Activated T-helper 9 cell treated with anti-CD3 and anti-CD28 coated beads, Interleukin-2, amount 50 U/mL, for 16 hours (primary cell): ENCODE results near the gene NEDD4L.

Experiments used
- DNase-seq: peaks from one replicate; pipeline ENCODE4 v3.0.0-alpha.2; 2020; ENCODE audit warnings: low read depth

NEDD4L gene

GRCh38 chr18:58212274-58212673 lies 168.2 kb downstream of the NEDD4L start:
- DNase-seq = no peak

GRCh38 chr18:58213440-58213839 lies 169.4 kb downstream of the NEDD4L start:
- no peak for DNase-seq

- DNase-seq = no peak
Measured at GRCh38 chr18:58215011-58215410, 171.0 kb downstream of the NEDD4L start.

- no peak for DNase-seq
Measured at GRCh38 chr18:58216071-58216481, 172.1 kb downstream of the NEDD4L start.

GRCh38 chr18:58217052-58217451 lies 173.0 kb downstream of the NEDD4L start:
- no peak for DNase-seq

- DNase-seq = no peak
Measured at GRCh38 chr18:58218117-58218516, 174.1 kb downstream of the NEDD4L start.

GRCh38 chr18:58221060-58221725 lies 177.2 kb downstream of the NEDD4L start:
- DNase-seq = no peak

- no peak for DNase-seq
Measured at GRCh38 chr18:58222432-58223125, 178.6 kb downstream of the NEDD4L start.

GRCh38 chr18:58223717-58224424 lies 179.8 kb downstream of the NEDD4L start:
- no peak for DNase-seq

GRCh38 chr18:58224425-58224750 lies 180.4 kb downstream of the NEDD4L start:
- DNase-seq = no peak

GRCh38 chr18:58225101-58225500 lies 181.1 kb downstream of the NEDD4L start:
- no peak for DNase-seq

GRCh38 chr18:58226429-58226828 lies 182.4 kb downstream of the NEDD4L start:
- no peak for DNase-seq

- no peak for DNase-seq
Measured at GRCh38 chr18:58227361-58227930, 183.4 kb downstream of the NEDD4L start.

- no peak for DNase-seq
Measured at GRCh38 chr18:58228176-58228575, 184.2 kb downstream of the NEDD4L start.

GRCh38 chr18:58228762-58229161 lies 184.7 kb downstream of the NEDD4L start:
- DNase-seq = no peak

- DNase-seq = no peak
Measured at GRCh38 chr18:58229162-58229561, 185.1 kb downstream of the NEDD4L start.

- DNase-seq = no peak
Measured at GRCh38 chr18:58230438-58231179, 186.6 kb downstream of the NEDD4L start.

- no peak for DNase-seq
Measured at GRCh38 chr18:58231930-58232329, 187.9 kb downstream of the NEDD4L start.

- DNase-seq = no peak
Measured at GRCh38 chr18:58232668-58233067, 188.6 kb downstream of the NEDD4L start.

GRCh38 chr18:58234359-58234741 lies 190.3 kb downstream of the NEDD4L start:
- DNase-seq = no peak

- DNase-seq = no peak
Measured at GRCh38 chr18:58235001-58235436, 191.0 kb downstream of the NEDD4L start.

- DNase-seq = no peak
Measured at GRCh38 chr18:58239879-58240278, 195.9 kb downstream of the NEDD4L start.
